Gastroesophageal sphincter (tissue), 4 donors: Measurements from ENCODE around the gene GLRX2. TPM values are rescaled to one million over a fixed set of nuclear protein-coding genes. Genes with fewer than 3 reads are reported as not detected.

Experiments
- ATAC-seq: fragments of 150-250 bp; one replicate; pipeline ENCODE4 v1.9.1; 2016; ENCODE audit warnings: mild to moderate bottlenecking, moderate library complexity
- H3K27ac ChIP-seq, 4 donors: fragments of 200-600 bp; sonication (generic) in 3 of 4; 1 replicate in 3 of 4; 2 replicates in 1 of 4; pipeline ENCODE4 v1.5.1; 2016 to 2019
- H3K27me3 ChIP-seq: fragments of 200-600 bp; sonication (generic); one replicate; pipeline ENCODE4 v1.5.1; 2019
- H3K36me3 ChIP-seq, 2 donors: fragments of 200-600 bp; sonication (generic); one replicate each; pipeline ENCODE4 v1.5.1; 2019; ENCODE audit warnings: control low read depth in 1 of 2
- H3K4me1 ChIP-seq, 3 donors: fragments of 200-600 bp; sonication (generic); 1 replicate in 2 of 3; 2 replicates in 1 of 3; pipeline ENCODE4 v1.5.1; 2016 to 2019; ENCODE audit warnings: control low read depth in 2 of 3
- H3K4me3 ChIP-seq, 2 donors: fragments of 200-600 bp; sonication (generic); one replicate each; pipeline ENCODE4 v1.5.1; 2019; ENCODE audit warnings: mild to moderate bottlenecking in 1 of 2, moderate library complexity in 1 of 2
- H3K9me3 ChIP-seq, 3 donors: fragments of 200-600 bp; sonication (generic); one replicate each; pipeline ENCODE4 v1.5.1; 2017 to 2019; ENCODE audit warnings: control low read depth in 2 of 3
- EP300 ChIP-seq: sonication (generic); formaldehyde crosslinking; IDR thresholded peaks from one replicate; pipeline ENCODE4 v1.6.1; 2017; ENCODE audit warnings: antibody characterized with exemption, mild to moderate bottlenecking
- POLR2A ChIP-seq, 2 donors: fragments of 450-650 bp; IDR thresholded peaks; one replicate each; pipeline ENCODE4 v1.6.1; 2017; ENCODE audit warnings: antibody characterized with exemption in 2 of 2, mild to moderate bottlenecking in 2 of 2, moderate library complexity in 1 of 2
- POLR2AphosphoS5 ChIP-seq: sonication (generic); formaldehyde crosslinking; IDR thresholded peaks from one replicate; pipeline ENCODE4 v1.6.1; 2017; ENCODE audit warnings: antibody characterized with exemption
- WGBS, 2 donors: methylation state at CpG; one replicate each; pipeline ENCODE4 v1.1.5; 2018; ENCODE audit warnings: low coverage in 1 of 2; 5-methylcytosine and 5-hydroxymethylcytosine counted together
- total RNA-seq, 4 donors: library from RNA; depleted of rRNA; stranded (reverse); fragments of >200 nt; gene quantifications; one replicate each; pipeline ENCODE4 v1.1.0, GENCODE V29; 2016
- TF ChIP-seq, protein P1 (sequence below), 4 experiments: fragments of 200-600 bp in 2 of 4; fragments of 450-650 bp in 2 of 4; sonication (generic) in 1 of 4; IDR thresholded peaks; one replicate each; pipeline ENCODE4 v1.5.1; 2017 to 2019; ENCODE audit warnings: antibody characterized with exemption in 4 of 4, mild to moderate bottlenecking in 2 of 4, moderate library complexity in 2 of 4

The GLRX2 gene
- total RNA-seq, 4 donors from 2014 or later = 7.0 to 14.4 (median 9.3) TPM

DNA sequence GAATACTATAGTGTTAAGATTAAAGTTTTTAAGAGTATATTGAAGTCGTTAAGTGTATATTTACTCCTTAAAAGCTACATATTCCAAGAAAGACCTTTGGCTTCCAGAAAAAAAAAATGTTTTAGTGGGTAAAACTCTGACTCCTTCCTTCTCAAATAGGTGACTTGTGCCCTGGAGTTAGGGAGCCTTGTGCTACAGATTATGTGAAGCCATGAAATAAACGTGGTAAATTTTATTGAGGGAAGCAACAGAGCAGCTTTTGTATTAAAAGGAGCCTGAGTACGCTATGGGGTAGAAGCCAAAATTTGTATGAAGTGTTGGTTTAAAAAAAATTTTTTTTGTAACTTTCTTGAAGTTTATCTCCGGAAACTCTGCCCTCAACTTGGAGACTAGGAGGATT lies 44.8 kb downstream of the GLRX2 start:
- Histone ChIP-seq H3K4me3 (peak overlapping the region; percentile 81 to 92), H3K9me3 (no peaks in the 10 kb centered on the region), H3K27me3 (no peaks in the 10 kb centered on the region), H3K36me3 (no peaks in the 10 kb centered on the region), H3K4me1 (peaks cover 12 to 68% (median 25%) of the 10 kb centered on the region in 3 donors), H3K27ac (peak overlapping the region; percentile 97 to 99 (median 98))
- TF ChIP-seq POLR2AphosphoS5 = no peak
- TF ChIP-seq POLR2A (IDR thresholded peaks at IDR 0.05) = no peak
- TF ChIP-seq, protein P1, sequence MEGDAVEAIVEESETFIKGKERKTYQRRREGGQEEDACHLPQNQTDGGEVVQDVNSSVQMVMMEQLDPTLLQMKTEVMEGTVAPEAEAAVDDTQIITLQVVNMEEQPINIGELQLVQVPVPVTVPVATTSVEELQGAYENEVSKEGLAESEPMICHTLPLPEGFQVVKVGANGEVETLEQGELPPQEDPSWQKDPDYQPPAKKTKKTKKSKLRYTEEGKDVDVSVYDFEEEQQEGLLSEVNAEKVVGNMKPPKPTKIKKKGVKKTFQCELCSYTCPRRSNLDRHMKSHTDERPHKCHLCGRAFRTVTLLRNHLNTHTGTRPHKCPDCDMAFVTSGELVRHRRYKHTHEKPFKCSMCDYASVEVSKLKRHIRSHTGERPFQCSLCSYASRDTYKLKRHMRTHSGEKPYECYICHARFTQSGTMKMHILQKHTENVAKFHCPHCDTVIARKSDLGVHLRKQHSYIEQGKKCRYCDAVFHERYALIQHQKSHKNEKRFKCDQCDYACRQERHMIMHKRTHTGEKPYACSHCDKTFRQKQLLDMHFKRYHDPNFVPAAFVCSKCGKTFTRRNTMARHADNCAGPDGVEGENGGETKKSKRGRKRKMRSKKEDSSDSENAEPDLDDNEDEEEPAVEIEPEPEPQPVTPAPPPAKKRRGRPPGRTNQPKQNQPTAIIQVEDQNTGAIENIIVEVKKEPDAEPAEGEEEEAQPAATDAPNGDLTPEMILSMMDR (IDR thresholded peaks at IDR 0.05) = no peak
- TF ChIP-seq EP300 = no peak
- WGBS, 2 donors = 5 to 9% methylated on average over 4 of the region's 4 CpGs
- no peak for ATAC-seq

DNA sequence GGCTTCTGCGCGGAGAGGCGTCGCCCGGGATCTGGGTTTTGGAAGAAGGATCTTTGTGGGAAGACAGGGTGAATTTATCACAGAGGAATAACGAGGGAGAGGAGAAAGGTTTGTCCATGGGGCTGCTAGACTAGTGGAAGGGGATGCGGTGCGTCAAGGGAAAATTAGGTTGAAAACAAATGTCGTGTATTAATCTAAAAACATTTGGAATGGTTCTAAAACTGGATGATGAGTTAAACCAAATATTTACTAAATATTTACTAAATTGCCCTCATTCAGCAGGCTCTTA lies 45.2 kb downstream of the GLRX2 start:
- H3K4me3 ChIP-seq = peak overlapping the region; percentile 81 to 92
- peak overlapping the region; percentile 97 to 99 (median 98) for H3K27ac ChIP-seq
- H3K4me1 ChIP-seq = peaks cover 12 to 67% (median 25%) of the 10 kb centered on the region in 3 donors
- 0% methylated on average over 4 of the region's 9 CpGs for WGBS, 2 donors
- no peaks in the 10 kb centered on the region for H3K9me3 ChIP-seq
- H3K36me3 ChIP-seq = no peaks in the 10 kb centered on the region
- H3K27me3 ChIP-seq = no peaks in the 10 kb centered on the region
- ATAC-seq = no peak
- no peak for TF ChIP-seq EP300
- TF ChIP-seq POLR2AphosphoS5 = no peak
- TF ChIP-seq, protein P1 (IDR thresholded peaks at IDR 0.05) = no peak
- TF ChIP-seq POLR2A (IDR thresholded peaks at IDR 0.05) = no peak

DNA sequence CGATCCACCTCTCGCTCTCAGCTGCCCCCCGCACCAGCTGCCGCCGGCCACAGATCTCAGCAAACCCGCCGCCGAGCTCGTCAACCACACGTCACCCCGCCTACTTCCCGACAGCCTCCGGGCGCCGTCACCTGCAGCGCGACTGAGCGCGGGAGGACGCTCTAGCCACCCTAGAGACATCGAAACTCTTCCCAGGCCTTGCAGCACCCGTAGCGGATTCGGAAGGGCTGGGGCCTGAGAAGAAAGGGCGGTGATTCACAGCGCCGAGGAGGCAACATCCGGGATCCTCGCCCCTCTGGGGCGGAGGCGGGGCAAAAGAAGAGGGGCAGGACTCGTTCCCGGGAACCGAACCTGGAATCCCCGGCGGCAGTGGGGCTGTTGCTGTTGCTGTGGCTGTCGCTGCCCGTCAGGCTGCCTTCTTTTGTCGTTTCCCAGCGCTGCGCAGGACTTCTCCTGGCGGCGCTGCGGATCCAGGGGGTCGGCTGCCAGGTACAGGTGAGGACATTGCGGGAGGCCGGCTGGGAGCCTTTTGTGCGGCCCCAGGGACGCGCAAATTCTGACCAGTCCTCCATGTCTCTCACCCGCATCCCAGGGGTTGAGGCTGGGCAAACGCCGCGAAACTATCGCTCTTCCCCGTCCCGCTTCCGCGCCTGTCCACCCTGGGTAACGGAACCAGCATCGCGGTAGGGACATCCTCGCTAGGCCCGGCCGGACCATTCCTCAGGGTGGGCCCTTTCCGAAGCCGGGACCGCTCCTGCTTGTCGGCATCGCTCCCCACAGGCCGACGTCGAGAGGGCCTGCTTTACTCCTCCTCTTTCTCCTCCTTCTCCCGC lies 45.7 kb downstream of the GLRX2 start, which contains the start of the genes RO60 and UCHL5:
Gene RO60, plus strand, starts transcription at position 331 of the 833 bp plus-strand sequence. CDS start 9,443 bp downstream, outside the sequence.
Gene UCHL5, minus strand, starts transcription at position 79 of the 833 bp plus-strand sequence. CDS start 100 bp downstream, outside the sequence.
- Histone ChIP-seq H3K4me3 (peak within 1 kb of the TSS; percentile 81 to 92), H3K4me1 (peaks cover 12 to 69% (median 25%) of the 10 kb centered on the region in 3 donors), H3K9me3 (no peaks in the 10 kb centered on the region), H3K27ac (peak within 1 kb of the TSS; percentile 97 to 99 (median 98)), H3K36me3 (no peaks in the 10 kb centered on the region), H3K27me3 (no peaks in the 10 kb centered on the region)
- TF ChIP-seq, protein P1 (IDR thresholded peaks at IDR 0.05) = no peak
- TF ChIP-seq POLR2A (IDR thresholded peaks at IDR 0.05) (peak; percentile 44 to 71), POLR2AphosphoS5 (peak; percentile 94), EP300 (no peak)
- peak; percentile 98 for ATAC-seq
- 0% methylated on average over 1 to 9 of the region's 74 CpGs for WGBS, 2 donors

DNA sequence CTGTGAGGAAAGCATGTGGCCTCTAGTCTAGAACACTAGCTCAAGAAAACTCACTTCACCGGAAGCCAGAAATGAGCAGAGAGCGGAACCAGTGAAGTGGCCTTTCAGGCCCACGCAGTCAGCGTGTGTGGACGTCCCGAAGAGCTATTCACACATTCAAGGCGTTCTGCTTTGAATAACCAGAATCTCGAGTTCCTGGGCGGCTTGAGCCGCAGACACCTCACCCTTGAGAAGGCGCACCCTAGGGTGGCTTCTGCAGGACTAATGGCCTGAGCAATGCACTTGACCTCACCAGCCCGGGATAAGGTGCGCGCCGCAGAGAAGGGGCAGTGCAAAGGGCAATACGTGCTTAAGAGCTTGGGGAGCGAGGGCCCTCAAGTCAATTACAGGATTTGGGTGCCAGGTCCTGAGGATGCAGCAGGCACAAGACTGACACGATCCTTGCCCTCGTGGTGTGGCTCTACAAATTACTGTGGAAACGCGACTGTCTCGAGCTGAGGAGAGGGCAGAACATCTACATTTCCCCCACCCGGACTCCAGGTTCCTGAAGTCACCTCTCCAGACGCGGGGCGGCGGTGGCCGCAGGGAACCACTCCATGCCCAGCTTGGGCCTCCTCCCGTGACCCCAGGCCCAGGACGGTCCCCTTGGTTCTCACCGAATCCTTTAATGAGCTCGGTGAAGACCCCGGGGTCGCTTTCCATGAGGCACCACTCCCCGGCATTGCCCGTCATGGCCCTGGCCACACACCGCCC lies 46.5 kb downstream of the GLRX2 start:
- H3K27ac ChIP-seq = peak overlapping the region; percentile 82 to 99 (median 98)
- H3K9me3 ChIP-seq = no peaks in the 10 kb centered on the region
- TF ChIP-seq, protein P1 (IDR thresholded peaks at IDR 0.05) = no peak
- TF ChIP-seq POLR2AphosphoS5 (no peak), POLR2A (IDR thresholded peaks at IDR 0.05) (no peak), EP300 (no peak)
- 0% methylated on average over 6 of the region's 37 CpGs; no CpG with 5 or more reads in 1 of the 2 donors for WGBS, 2 donors
- peaks cover 12 to 62% (median 25%) of the 10 kb centered on the region in 3 donors for H3K4me1 ChIP-seq
- no peaks in the 10 kb centered on the region for H3K27me3 ChIP-seq
- H3K4me3 ChIP-seq = peak overlapping the region; percentile 81 to 92
- H3K36me3 ChIP-seq = no peaks in the 10 kb centered on the region
- ATAC-seq = no peak
